OCI-LY7 (cell line): ENCODE results near the gene ZFR. TPM values are rescaled to one million over a fixed set of nuclear protein-coding genes. Genes with fewer than 3 reads are reported as not detected.

Experiments used
- BruUV-seq: library from RNA; stranded (reverse); fragments of 400-500 nt; replicated peaks from 2 replicates; lab custom pipeline; 2021; lab: Mats Ljungman, UMichigan
- CTCF ChIA-PET: fragments of 300-600 bp; sonication (Branson Sonifier 250); formaldehyde crosslinking; loops from one replicate; lab custom pipeline; 2022; ENCODE audit warnings: antibody characterized with exemption; ENCODE audit not compliant: unreplicated experiment; lab: Charles Lee
- POLR2A ChIA-PET: fragments of 300-600 bp; sonication (Branson Sonifier 250); formaldehyde crosslinking; loops from one replicate; lab custom pipeline; 2022; ENCODE audit warnings: antibody characterized with exemption; lab: Charles Lee
- DNase-seq: peaks from one replicate; pipeline ENCODE4 v3.0.0-alpha.2; 2015; ENCODE audit warnings: low spot score
- H2AFZ ChIP-seq: fragments of 200-600 bp; sonication (generic), shearing (Covaris generic); 2 replicates; pipeline ENCODE4 v1.6.1; 2014; ENCODE audit warnings: mild to moderate bottlenecking, antibody characterized with exemption, low read length, moderate library complexity
- H3K27ac ChIP-seq: fragments of 200-600 bp; sonication (generic); 2 replicates; pipeline ENCODE4 v1.5.1; 2014; ENCODE audit warnings: mixed run types, low read depth, mild to moderate bottlenecking, moderate library complexity, low read length, inconsistent platforms; ENCODE audit not compliant: poor library complexity, severe bottlenecking
- H3K36me3 ChIP-seq: fragments of 200-600 bp; sonication (generic); 2 replicates; pipeline ENCODE4 v1.6.1; 2014; ENCODE audit warnings: mild to moderate bottlenecking, antibody characterized with exemption, low read length, moderate library complexity, mixed read lengths; ENCODE audit not compliant: insufficient read depth
- H3K4me1 ChIP-seq: fragments of 200-600 bp; sonication (generic); 2 replicates; pipeline ENCODE4 v1.5.1; 2014; ENCODE audit warnings: mild to moderate bottlenecking, low read length; ENCODE audit not compliant: insufficient read depth, poor library complexity, severe bottlenecking
- H3K4me2 ChIP-seq: fragments of 200-600 bp; sonication (generic); 2 replicates; pipeline ENCODE4 v1.6.1; 2014; ENCODE audit warnings: mild to moderate bottlenecking, low read length
- H3K4me3 ChIP-seq: fragments of 200-600 bp; sonication (generic); 2 replicates; pipeline ENCODE4 v1.5.1; 2014; ENCODE audit warnings: mild to moderate bottlenecking, low read depth, low read length; ENCODE audit not compliant: poor library complexity, severe bottlenecking
- H3K79me2 ChIP-seq: fragments of 200-600 bp; sonication (generic); 2 replicates; pipeline ENCODE4 v1.6.1; 2016; ENCODE audit warnings: low read depth, mild to moderate bottlenecking, low read length, moderate library complexity, mixed read lengths; ENCODE audit not compliant: insufficient read depth
- H3K9me2 ChIP-seq: fragments of 200-600 bp; sonication (generic); 2 replicates; pipeline ENCODE4 v1.6.1; 2016; ENCODE audit warnings: mild to moderate bottlenecking, low read length, mixed read lengths; ENCODE audit not compliant: insufficient read depth
- H3K9me3 ChIP-seq: fragments of 200-600 bp; sonication (generic); 2 replicates; pipeline ENCODE4 v1.6.1; 2014; ENCODE audit warnings: mild to moderate bottlenecking, mixed run types, low read length, mixed read lengths
- H4K20me1 ChIP-seq: fragments of 200-600 bp; sonication (generic); 2 replicates; pipeline ENCODE4 v1.6.1; 2014; ENCODE audit warnings: mild to moderate bottlenecking, antibody characterized with exemption, low read length, moderate library complexity, mixed read lengths; ENCODE audit not compliant: insufficient read depth
- EZH2phosphoT487 ChIP-seq: fragments of 200-600 bp; sonication (generic); IDR thresholded peaks from 2 replicates; pipeline ENCODE4 v1.6.1; 2018; ENCODE audit warnings: low read depth, borderline replicate concordance, mild to moderate bottlenecking, mixed run types, antibody characterized with exemption, low read length, moderate library complexity, mixed read lengths
- intact Hi-C: fragments of 100-400 bp; cut with micrococcal nuclease; formaldehyde crosslinking; loops from one replicate; pipeline ENCODE4 v1.10.0; 2022; ENCODE audit not compliant: unreplicated experiment
- total RNA-seq, 2 experiments: library from RNA; depleted of rRNA in 1 of 2; stranded (reverse); fragments of >200 nt in 1 of 2; shearing (Covaris generic) in 1 of 2; gene quantifications; 2 replicates each; pipeline ENCODE4 v1.2.3, GENCODE V29; 2014 to 2022
- TF ChIP-seq, protein P1 (sequence below): fragments of 200-600 bp; sonication (generic); conservative IDR thresholded peaks from 2 replicates; pipeline ENCODE4 v1.5.1; 2014; ENCODE audit warnings: mild to moderate bottlenecking, antibody characterized with exemption, low read length, moderate library complexity, mixed read lengths

Gene ZFR
- total RNA-seq, 2 experiments from 2014 or later = 54.8 to 63.4 TPM

DNA sequence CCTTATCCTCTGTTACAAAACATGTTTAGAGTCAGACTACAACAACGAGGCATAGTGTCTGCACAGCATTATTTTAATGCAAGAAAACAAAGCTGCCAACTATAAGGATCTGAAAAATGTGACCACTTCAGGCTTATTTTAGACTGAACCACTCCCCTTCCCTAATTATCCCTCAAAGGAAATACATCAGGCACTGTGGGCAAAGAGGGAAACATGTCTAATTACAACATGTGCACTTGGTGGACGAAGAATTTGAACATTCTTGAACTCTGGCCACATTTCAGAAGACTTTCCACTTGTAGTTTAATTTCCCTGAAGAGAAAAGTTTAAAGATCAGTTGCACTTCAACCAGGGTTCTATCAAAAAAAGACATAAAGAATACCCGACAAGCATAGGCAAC, 135.6 kb downstream of the ZFR start:
- H3K4me1 ChIP-seq = peaks cover 51% of the 10 kb centered on the region
- TSS peak; percentile 53 for BruUV-seq
- POLR2A ChIA-PET = interaction anchor here (0.9 kb wide), 1 partner anchor 38 kb away, joined by 3 read pairs; no protein-coding TSS in a partner anchor
- no peak for DNase-seq
- H3K4me2 ChIP-seq = peak overlapping the region; percentile 75
- H3K4me3 ChIP-seq = peak overlapping the region; percentile 90
- no peak overlapping the region for H3K27ac ChIP-seq
- H3K36me3 ChIP-seq = peaks cover 59% of the 10 kb centered on the region
- H3K9me3 ChIP-seq = no peaks in the 10 kb centered on the region
- peaks cover 85% of the 10 kb centered on the region for H3K79me2 ChIP-seq
- peaks cover 35% of the 10 kb centered on the region; the same call in 1 of the 2 replicates for H4K20me1 ChIP-seq
- no peak overlapping the region for H2AFZ ChIP-seq
- H3K9me2 ChIP-seq = no peaks in the 10 kb centered on the region
- CTCF ChIA-PET = no interaction called here
- intact Hi-C loops = no loop called here
- no peak for TF ChIP-seq EZH2phosphoT487
- TF ChIP-seq, protein P1, sequence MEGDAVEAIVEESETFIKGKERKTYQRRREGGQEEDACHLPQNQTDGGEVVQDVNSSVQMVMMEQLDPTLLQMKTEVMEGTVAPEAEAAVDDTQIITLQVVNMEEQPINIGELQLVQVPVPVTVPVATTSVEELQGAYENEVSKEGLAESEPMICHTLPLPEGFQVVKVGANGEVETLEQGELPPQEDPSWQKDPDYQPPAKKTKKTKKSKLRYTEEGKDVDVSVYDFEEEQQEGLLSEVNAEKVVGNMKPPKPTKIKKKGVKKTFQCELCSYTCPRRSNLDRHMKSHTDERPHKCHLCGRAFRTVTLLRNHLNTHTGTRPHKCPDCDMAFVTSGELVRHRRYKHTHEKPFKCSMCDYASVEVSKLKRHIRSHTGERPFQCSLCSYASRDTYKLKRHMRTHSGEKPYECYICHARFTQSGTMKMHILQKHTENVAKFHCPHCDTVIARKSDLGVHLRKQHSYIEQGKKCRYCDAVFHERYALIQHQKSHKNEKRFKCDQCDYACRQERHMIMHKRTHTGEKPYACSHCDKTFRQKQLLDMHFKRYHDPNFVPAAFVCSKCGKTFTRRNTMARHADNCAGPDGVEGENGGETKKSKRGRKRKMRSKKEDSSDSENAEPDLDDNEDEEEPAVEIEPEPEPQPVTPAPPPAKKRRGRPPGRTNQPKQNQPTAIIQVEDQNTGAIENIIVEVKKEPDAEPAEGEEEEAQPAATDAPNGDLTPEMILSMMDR = no peak

DNA sequence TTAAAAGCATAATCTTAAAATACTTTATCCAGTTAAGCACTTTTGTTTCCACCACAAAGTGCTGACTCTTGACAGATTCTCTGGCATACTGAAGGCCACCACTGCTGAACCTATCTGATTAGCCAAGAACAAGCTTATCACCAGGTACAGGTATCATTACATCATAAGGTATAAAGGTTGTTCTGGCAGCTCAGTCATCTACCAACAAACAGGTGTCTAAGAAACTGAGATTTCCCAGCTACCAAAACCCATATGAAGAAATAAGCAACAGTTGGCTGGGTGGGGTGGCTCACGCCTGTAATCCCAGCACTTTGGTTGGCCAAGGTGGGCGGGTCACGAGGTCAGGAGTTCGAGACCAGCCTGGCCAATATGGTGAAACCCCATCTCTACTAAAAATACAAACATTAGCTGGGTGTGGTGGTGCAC, 136.8 kb downstream of the ZFR start:
- Histone ChIP-seq H3K36me3 (peaks cover 59% of the 10 kb centered on the region), H3K79me2 (peaks cover 97% of the 10 kb centered on the region), H3K4me1 (peaks cover 51% of the 10 kb centered on the region), H2AFZ (no peak overlapping the region), H3K4me2 (no peak overlapping the region), H3K4me3 (no peak overlapping the region), H4K20me1 (peaks cover 40% of the 10 kb centered on the region; the same call in 1 of the 2 replicates), H3K9me2 (no peaks in the 10 kb centered on the region), H3K9me3 (no peaks in the 10 kb centered on the region), H3K27ac (no peak overlapping the region)
- no peak for DNase-seq
- ChIA-PET POLR2A (interaction anchor here (0.5 to 1.4 kb wide), 4 partner anchors 11 to 59 kb away, joined by 4 to 6 read pairs (median 5); no protein-coding TSS in a partner anchor), CTCF (interaction anchor here (0.7 kb wide), 1 partner anchor 75 kb away, joined by 3 read pairs; no protein-coding TSS in a partner anchor)
- TF ChIP-seq, protein P1 = no peak
- TF ChIP-seq EZH2phosphoT487 = no peak
- intact Hi-C loops = no loop called here
- no TSS peak for BruUV-seq

DNA sequence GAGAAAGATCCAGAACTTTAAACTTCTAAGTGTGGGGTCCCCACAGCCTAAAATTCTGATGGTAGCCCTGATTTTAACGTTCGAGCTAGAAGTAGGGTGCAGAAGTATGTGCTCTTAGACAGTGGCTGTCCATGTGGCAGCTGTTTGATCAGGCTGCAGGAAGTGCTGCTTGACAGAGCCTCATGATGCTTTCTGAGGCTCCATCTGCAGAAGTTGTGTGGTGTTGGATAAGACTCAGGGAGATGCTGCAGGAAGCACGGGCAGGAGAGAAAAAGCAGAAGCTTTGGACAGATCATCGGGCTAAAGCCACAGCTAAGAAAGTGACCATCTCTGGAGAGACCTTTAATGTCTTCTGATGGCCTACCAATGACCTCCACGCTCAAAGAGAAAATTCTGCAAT, 139.9 kb downstream of the ZFR start:
- DNase-seq = peak; percentile 63
- ChIA-PET CTCF (no interaction called here), POLR2A (interaction anchor here (2.8 kb wide), 1 partner anchor 25 kb away, joined by 7 read pairs; no protein-coding TSS in a partner anchor)
- TF ChIP-seq, protein P1 = no peak
- TF ChIP-seq EZH2phosphoT487 = no peak
- Histone ChIP-seq H3K9me3 (no peaks in the 10 kb centered on the region), H3K4me1 (peaks cover 49% of the 10 kb centered on the region), H3K36me3 (peaks cover 52% of the 10 kb centered on the region), H3K9me2 (no peaks in the 10 kb centered on the region), H2AFZ (no peak overlapping the region), H3K27ac (peak overlapping the region; percentile 18), H3K4me3 (no peak overlapping the region), H3K79me2 (peaks cover 100% of the 10 kb centered on the region), H4K20me1 (peaks cover 41% of the 10 kb centered on the region; the same call in 1 of the 2 replicates), H3K4me2 (peak overlapping the region; percentile 53)
- intact Hi-C loops = no loop called here
- no TSS peak for BruUV-seq
